Kidney (tissue), 14 donors: Measurements from ENCODE around the gene ZNF555. TPM values are rescaled to one million over a fixed set of nuclear protein-coding genes. Genes with fewer than 3 reads are reported as not detected.

ENCODE experiments used
- DNase-seq, 5 donors: peaks; one replicate each; pipeline ENCODE4 v3.0.0-alpha.2; 2013 to 2020
- FAIRE-seq: peaks from 2 replicates; lab custom pipeline; 2012; peaks lifted over from hg19 to GRCh38; lab: Jason Lieb, UNC
- H3K27ac ChIP-seq, 2 donors: one replicate each; pipeline ENCODE4 v1.7.0; 2013; ENCODE audit warnings: low read depth in 2 of 2, low read length in 2 of 2, inconsistent platforms in 1 of 2
- H3K27me3 ChIP-seq: one replicate; pipeline ENCODE4 v1.7.1; 2013; ENCODE audit warnings: low read length, inconsistent platforms; ENCODE audit not compliant: control insufficient read depth, insufficient read depth
- H3K36me3 ChIP-seq, 3 donors: one replicate each; pipeline versions ENCODE4 v1.7.0 to v1.7.1; 2013; ENCODE audit warnings: low read length in 3 of 3, control low read depth in 1 of 3, inconsistent platforms in 1 of 3; ENCODE audit not compliant: insufficient read depth in 3 of 3, control insufficient read depth in 2 of 3
- H3K4me1 ChIP-seq, 3 donors: one replicate each; pipeline versions ENCODE4 v1.7.0 to v1.7.1; 2013; ENCODE audit warnings: low read length in 3 of 3, inconsistent platforms in 1 of 3, low read depth in 1 of 3; ENCODE audit not compliant: control insufficient read depth in 2 of 3, insufficient read depth in 2 of 3
- H3K4me3 ChIP-seq, 3 donors: one replicate each; pipeline versions ENCODE4 v1.7.0 to v1.8.1; 2013; ENCODE audit warnings: low read length in 3 of 3, control low read depth in 1 of 3, inconsistent platforms in 1 of 3
- H3K9ac ChIP-seq, 3 donors: one replicate each; pipeline versions ENCODE4 v1.7.0 to v1.7.1; 2013; ENCODE audit warnings: low read length in 3 of 3, control low read depth in 1 of 3, inconsistent platforms in 1 of 3
- H3K9me3 ChIP-seq, 3 donors: one replicate each; pipeline versions ENCODE4 v1.7.0 to v1.7.1; 2013; ENCODE audit warnings: low read length in 3 of 3, control low read depth in 1 of 3, inconsistent platforms in 1 of 3; ENCODE audit not compliant: control insufficient read depth in 2 of 3, insufficient read depth in 1 of 3
- intact Hi-C: fragments of 100-400 bp; cut with DNase I; formaldehyde crosslinking; loops from one replicate; pipeline ENCODE4 v1.11.1; 2022
- polyA plus RNA-seq: library from polyadenylated mRNA; stranded (reverse); fragments of 350-450 nt; fragmentation: Illumina TruSeq; extraction: RNeasy Lipid Tissue Mini Kit (QIAGEN cat#74804); gene quantifications from one replicate; pipeline ENCODE4 v1.2.3, GENCODE V29; 2014; ENCODE audit warnings: low read depth, low replicate concordance; ENCODE audit not compliant: insufficient read depth
- total RNA-seq: library from RNA; stranded (reverse); fragmentation: NEBNext Ultra II Directional; extraction: Animal tissue kit (Norgen Biotek cat#: 25700); gene quantifications from one replicate; pipeline ENCODE4 v1.2.1, GENCODE V29; 2021
- TF ChIP-seq, protein P1 (sequence below): IDR thresholded peaks from 3 replicates; pipeline ENCODE4 v1.5.1; 2012; ENCODE audit warnings: mild to moderate bottlenecking, moderate library complexity, borderline replicate concordance; ENCODE audit not compliant: insufficient read depth; ENCODE audit errors: extremely low read depth
- donor health status: control.
- donor health status: control.
- donor health status: control.
- donor health status: control.
- donor health status: control.
- donor health status: DM: yes; HTN: yes; CAD: no.
- donor health status: Normal renal cell carcinoma (clear cell type).

ZNF555 gene
- total and polyA plus RNA-seq, 2 donors from 2014 or later = 3.9 to 9.8 TPM

DNA sequence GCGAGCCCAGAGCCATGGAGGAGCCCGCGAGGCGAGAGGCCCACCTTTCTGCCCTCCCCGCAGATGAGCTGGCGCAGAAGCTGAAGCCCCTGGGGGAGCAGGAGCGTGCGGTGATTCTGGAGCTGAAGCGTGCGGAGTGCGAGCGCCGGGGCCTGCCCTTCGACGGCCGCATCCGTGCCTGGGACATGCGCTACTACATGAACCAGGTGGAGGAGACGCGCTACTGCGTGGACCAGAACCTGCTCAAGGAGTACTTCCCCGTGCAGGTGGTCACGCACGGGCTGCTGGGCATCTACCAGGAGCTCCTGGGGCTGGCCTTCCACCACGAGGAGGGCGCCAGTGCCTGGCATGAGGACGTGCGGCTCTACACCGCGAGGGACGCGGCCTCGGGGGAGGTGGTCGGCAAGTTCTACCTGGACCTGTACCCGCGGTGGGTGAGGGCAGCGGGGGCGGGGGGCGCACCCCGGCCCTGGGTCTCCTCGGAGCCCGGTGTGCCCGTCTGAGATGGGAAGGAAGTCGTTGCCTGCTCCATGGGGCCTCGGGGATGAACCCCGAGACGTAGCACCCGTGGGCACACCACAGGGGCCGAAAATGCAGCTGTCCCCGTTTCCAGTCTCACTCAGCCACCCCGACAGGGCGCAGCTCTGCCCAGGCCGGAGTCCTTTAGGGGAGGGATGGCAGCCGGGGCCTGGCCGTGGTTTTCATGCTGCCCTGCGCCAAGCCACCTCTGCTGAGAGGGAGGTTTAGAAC is 33.7 kb upstream of the ZNF555 start:
- TF ChIP-seq, protein P1, sequence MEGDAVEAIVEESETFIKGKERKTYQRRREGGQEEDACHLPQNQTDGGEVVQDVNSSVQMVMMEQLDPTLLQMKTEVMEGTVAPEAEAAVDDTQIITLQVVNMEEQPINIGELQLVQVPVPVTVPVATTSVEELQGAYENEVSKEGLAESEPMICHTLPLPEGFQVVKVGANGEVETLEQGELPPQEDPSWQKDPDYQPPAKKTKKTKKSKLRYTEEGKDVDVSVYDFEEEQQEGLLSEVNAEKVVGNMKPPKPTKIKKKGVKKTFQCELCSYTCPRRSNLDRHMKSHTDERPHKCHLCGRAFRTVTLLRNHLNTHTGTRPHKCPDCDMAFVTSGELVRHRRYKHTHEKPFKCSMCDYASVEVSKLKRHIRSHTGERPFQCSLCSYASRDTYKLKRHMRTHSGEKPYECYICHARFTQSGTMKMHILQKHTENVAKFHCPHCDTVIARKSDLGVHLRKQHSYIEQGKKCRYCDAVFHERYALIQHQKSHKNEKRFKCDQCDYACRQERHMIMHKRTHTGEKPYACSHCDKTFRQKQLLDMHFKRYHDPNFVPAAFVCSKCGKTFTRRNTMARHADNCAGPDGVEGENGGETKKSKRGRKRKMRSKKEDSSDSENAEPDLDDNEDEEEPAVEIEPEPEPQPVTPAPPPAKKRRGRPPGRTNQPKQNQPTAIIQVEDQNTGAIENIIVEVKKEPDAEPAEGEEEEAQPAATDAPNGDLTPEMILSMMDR = no peak
- Histone ChIP-seq H3K9ac (no peak overlapping the region), H3K27me3 (no peaks in the 10 kb centered on the region), H3K4me3 (no peak overlapping the region), H3K9me3 (no peaks in the 10 kb centered on the region), H3K4me1 (no peaks in the 10 kb centered on the region), H3K36me3 (peaks cover 1 to 5% (median 3%) of the 10 kb centered on the region in 3 donors), H3K27ac (no peak overlapping the region)
- FAIRE-seq = no peak
- intact Hi-C loops = no loop called here
- peak in 1 of 5 donors; percentile 67 for DNase-seq

DNA sequence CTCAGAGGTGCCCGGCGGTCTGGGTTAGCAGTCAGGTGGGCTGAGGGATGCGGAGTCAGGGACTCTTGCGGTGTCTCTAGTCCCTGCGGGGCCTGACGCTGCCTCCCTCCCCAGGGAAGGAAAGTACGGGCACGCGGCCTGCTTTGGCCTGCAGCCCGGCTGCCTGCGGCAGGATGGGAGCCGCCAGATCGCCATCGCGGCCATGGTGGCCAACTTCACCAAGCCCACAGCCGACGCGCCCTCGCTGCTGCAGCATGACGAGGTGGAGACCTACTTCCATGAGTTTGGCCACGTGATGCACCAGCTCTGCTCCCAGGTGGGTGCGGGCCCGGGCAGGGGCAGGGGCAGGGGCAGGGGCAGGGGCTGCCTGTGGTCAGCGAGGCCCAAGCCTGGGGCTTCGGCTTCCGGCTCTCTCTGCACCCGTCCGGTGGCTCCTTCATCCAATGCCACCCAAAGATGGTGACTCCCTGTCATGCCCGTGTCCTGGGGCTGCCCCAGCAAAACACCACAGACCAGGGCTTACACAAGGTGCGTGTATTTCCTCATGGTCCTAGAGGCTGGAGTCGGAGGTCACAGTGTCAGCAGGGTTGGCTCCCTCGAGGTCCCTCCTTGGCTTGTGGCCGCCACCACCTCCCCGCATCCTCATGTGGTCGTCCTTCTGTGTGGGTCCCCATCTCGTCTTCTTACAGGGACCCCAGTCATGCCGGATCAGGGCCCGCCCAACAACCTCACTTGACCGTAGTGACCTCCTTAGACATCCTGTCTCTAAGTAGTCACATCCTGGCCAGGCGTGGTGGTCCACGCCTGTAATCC is 32.9 kb upstream of the ZNF555 start:
- Histone ChIP-seq H3K9me3 (no peaks in the 10 kb centered on the region), H3K4me1 (no peaks in the 10 kb centered on the region), H3K27ac (no peak overlapping the region), H3K4me3 (no peak overlapping the region), H3K27me3 (no peaks in the 10 kb centered on the region), H3K36me3 (peaks cover 0 to 5% (median 3%) of the 10 kb centered on the region in 3 donors), H3K9ac (no peak overlapping the region)
- FAIRE-seq (no peak), DNase-seq (peak in 1 of 5 donors; percentile 66)
- intact Hi-C loops = no loop called here
- TF ChIP-seq, protein P1 = no peak

DNA sequence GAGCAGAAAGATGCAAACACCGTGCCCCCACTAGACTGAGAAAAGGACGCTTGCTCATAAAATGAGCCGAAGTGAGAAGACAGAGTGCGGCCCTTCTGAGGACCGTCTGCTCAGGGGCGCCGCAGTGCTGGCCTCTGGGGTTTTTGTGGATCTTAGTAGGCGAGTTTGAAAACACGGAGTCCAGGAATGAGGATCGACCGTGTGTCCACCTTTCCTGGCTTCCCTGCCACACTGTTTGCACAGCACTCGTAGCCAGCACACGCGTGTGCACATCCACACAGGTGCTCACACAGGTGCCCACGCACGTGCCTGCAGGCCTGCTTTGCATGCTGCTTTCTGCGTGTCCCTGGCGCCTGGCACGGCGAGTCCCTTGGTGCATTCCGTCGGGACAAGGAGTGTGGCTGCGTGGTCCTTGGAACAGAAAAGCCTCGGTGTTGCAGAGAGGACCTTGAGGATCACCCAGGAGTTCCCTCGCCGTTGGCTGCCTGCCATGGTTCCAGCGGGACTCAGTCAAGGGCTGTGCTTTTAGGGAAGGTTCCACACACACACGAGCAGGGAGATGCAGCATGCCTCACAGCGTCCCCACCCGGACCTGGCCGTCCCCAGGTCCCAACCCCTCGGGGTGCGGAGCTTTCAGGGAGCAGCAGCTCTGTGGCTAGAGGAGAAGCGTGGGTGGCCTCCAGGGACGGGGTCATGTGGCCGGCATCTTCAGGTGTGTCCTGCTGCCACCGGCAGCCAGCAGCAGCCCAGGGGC is 31.7 kb upstream of the ZNF555 start:
- FAIRE-seq (no peak), DNase-seq (peak in 1 of 5 donors; percentile 59)
- TF ChIP-seq, protein P1 = no peak
- intact Hi-C loops = no loop called here
- Histone ChIP-seq H3K9ac (no peak overlapping the region), H3K27me3 (no peaks in the 10 kb centered on the region), H3K27ac (no peak overlapping the region), H3K36me3 (peaks cover 0 to 5% (median 3%) of the 10 kb centered on the region in 3 donors), H3K9me3 (no peaks in the 10 kb centered on the region), H3K4me3 (no peak overlapping the region), H3K4me1 (no peaks in the 10 kb centered on the region)
